Suprapubic skin (tissue), 4 donors: ENCODE data around the gene ABHD10.

Experiments
- EP300 ChIP-seq: sonication (generic); formaldehyde crosslinking; IDR thresholded peaks from one replicate; pipeline ENCODE4 v1.6.1; 2017; ENCODE audit warnings: antibody characterized with exemption
- POLR2AphosphoS5 ChIP-seq, 3 donors: sonication (generic); formaldehyde crosslinking; IDR thresholded peaks; one replicate each; pipeline ENCODE4 v1.6.1; 2017; ENCODE audit warnings: antibody characterized with exemption in 3 of 3
- TF ChIP-seq, protein P1 (sequence below), 2 donors: fragments of 200-600 bp in 1 of 2; fragments of 450-650 bp in 1 of 2; sonication (generic) in 1 of 2; IDR thresholded peaks; one replicate each; pipeline ENCODE4 v1.5.1; 2016 to 2019; ENCODE audit warnings: antibody characterized with exemption in 2 of 2, mild to moderate bottlenecking in 1 of 2, moderate library complexity in 1 of 2

DNA sequence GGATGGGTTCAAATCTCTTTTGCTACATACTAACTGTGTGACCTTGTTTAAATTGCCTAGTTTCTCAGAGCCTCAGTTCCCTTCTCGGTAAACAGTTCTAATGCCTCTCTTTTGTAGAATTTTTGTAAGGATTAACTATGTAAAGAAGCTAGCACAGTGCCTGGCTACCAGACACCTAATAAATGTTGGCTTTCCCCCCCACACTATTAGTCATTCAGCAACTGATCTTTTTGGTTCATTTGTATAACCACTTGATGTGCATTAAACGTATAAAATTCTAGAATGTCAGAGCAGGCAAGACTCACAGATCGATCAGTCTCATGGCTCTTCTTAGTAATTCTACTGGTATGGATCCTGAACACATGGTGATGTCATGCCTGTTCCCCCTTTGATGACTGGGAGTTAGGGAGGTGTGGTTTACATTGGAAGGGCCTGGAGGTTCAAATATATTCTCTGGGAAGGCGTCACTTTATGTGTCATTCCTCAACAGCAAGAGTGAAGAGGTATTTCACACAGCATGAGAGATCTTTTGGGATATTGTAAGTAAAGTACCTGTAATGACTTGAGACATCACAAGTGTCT lies 26.4 kb downstream of the ABHD10 start:
- TF ChIP-seq, protein P1, sequence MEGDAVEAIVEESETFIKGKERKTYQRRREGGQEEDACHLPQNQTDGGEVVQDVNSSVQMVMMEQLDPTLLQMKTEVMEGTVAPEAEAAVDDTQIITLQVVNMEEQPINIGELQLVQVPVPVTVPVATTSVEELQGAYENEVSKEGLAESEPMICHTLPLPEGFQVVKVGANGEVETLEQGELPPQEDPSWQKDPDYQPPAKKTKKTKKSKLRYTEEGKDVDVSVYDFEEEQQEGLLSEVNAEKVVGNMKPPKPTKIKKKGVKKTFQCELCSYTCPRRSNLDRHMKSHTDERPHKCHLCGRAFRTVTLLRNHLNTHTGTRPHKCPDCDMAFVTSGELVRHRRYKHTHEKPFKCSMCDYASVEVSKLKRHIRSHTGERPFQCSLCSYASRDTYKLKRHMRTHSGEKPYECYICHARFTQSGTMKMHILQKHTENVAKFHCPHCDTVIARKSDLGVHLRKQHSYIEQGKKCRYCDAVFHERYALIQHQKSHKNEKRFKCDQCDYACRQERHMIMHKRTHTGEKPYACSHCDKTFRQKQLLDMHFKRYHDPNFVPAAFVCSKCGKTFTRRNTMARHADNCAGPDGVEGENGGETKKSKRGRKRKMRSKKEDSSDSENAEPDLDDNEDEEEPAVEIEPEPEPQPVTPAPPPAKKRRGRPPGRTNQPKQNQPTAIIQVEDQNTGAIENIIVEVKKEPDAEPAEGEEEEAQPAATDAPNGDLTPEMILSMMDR (IDR thresholded peaks at IDR 0.05) = no peak
- no peak for TF ChIP-seq POLR2AphosphoS5 (IDR thresholded peaks at IDR 0.05)
- TF ChIP-seq EP300 = no peak
